Left cardiac atrium (tissue), 2 donors: ENCODE data around the gene KLHL22. TPM values are rescaled to one million over a fixed set of nuclear protein-coding genes. Genes with fewer than 3 reads are reported as not detected.

Experiments
- total RNA-seq, 2 donors: library from RNA; stranded (reverse); fragmentation: NEBNext Ultra II Directional; extraction: Animal tissue kit (Norgen Biotek cat#: 25700); gene quantifications; one replicate each; pipeline ENCODE4 v1.2.1, GENCODE V29; 2021
- donor health status: DM: no; HTN: yes; CAD: no; lungs with severe emphysema.
- donor health status: DM: yes; HTN: yes; CAD: no.

KLHL22 gene
- total RNA-seq, 2 donors from 2014 or later: 18.7 to 19.6 TPM

Other genes starting within 250 kb of the KLHL22 start
- 1 to 10 TPM; 1.4 to 1.8 TPM for gene RTN4R, start 227.5 kb downstream of the KLHL22 start, total RNA-seq
- 10 to 100 TPM; 35.1 to 41.3 TPM for gene DGCR6L, start 175.7 kb downstream of the KLHL22 start, total RNA-seq
- gene ZNF74, start 101.6 kb downstream of the KLHL22 start, total RNA-seq: 1 to 10 TPM; 3.9 to 6.5 TPM
- 1 to 10 TPM; 3.2 to 8.3 TPM for gene SCARF2, start 58.0 kb downstream of the KLHL22 start, total RNA-seq
- gene MED15, start 11.8 kb upstream of the KLHL22 start, total RNA-seq: 10 to 100 TPM; 42.7 to 47.9 TPM